HepG2 (cell line): ENCODE data around the gene NDUFAF8. TPM values are rescaled to one million over a fixed set of nuclear protein-coding genes. Genes with fewer than 3 reads are reported as not detected.

Source experiments
- ADNP ChIP-seq: sonication (generic); formaldehyde crosslinking; IDR thresholded peaks from 2 replicates; pipeline ENCODE4 v1.4.0; 2020; ENCODE audit warnings: missing genetic modification reagents
- ARID4A ChIP-seq: sonication (generic); formaldehyde crosslinking; IDR thresholded peaks from 2 replicates; pipeline ENCODE4 v1.5.0; 2020; ENCODE audit warnings: mild to moderate bottlenecking, missing genetic modification reagents, borderline replicate concordance
- CENPT ChIP-seq: sonication (generic); formaldehyde crosslinking; IDR thresholded peaks from 2 replicates; pipeline ENCODE4 v1.8.0; 2022; ENCODE audit warnings: low read depth, mild to moderate bottlenecking, moderate library complexity, missing genetic modification reagents
- HHEX ChIP-seq: IDR thresholded peaks from 2 replicates; pipeline ENCODE4 v1.6.1; 2016; ENCODE audit warnings: control low read depth
- KAT7 ChIP-seq: IDR thresholded peaks from 2 replicates; pipeline ENCODE4 v1.6.1; 2018; ENCODE audit warnings: borderline replicate concordance, missing compliant biosample characterization
- NRL ChIP-seq: sonication (generic); formaldehyde crosslinking; IDR thresholded peaks from 2 replicates; pipeline ENCODE4 v1.5.0; 2020; ENCODE audit warnings: missing genetic modification reagents, mild to moderate bottlenecking, moderate library complexity, borderline replicate concordance
- PHB2 ChIP-seq: fragments of 450-650 bp; IDR thresholded peaks from 2 replicates; pipeline ENCODE4 v1.6.1; 2018; ENCODE audit not compliant: partially characterized antibody
- RFXANK ChIP-seq: IDR thresholded peaks from 2 replicates; pipeline ENCODE4 v1.6.1; 2016
- TAF1 ChIP-seq: sonication (generic); formaldehyde crosslinking; IDR thresholded peaks from 2 replicates; pipeline ENCODE4 v1.4.0; 2020; ENCODE audit warnings: missing genetic modification reagents
- TRIM24 ChIP-seq: sonication (generic); formaldehyde crosslinking; IDR thresholded peaks from 2 replicates; pipeline ENCODE4 v1.8.0; 2022; ENCODE audit warnings: mild to moderate bottlenecking, missing genetic modification reagents
- U2AF1 ChIP-seq: fragments of 200-400 bp; formaldehyde crosslinking; optimal IDR thresholded peaks from 2 replicates; pipeline ENCODE3; 2017; ENCODE audit warnings: mild to moderate bottlenecking, low read depth, low read length
- ZMAT3 ChIP-seq: sonication (generic); formaldehyde crosslinking; conservative IDR thresholded peaks from 2 replicates; pipeline ENCODE4 v1.7.0; 2021; ENCODE audit warnings: missing genetic modification reagents
- ZNF124 ChIP-seq: sonication (generic); formaldehyde crosslinking; IDR thresholded peaks from 2 replicates; pipeline ENCODE4 v1.4.0; 2020; ENCODE audit warnings: missing genetic modification reagents
- ZNF431 ChIP-seq: sonication (generic); formaldehyde crosslinking; IDR thresholded peaks from 2 replicates; pipeline ENCODE4 v1.9.0; 2022; ENCODE audit warnings: missing genetic modification reagents, low read depth, mild to moderate bottlenecking, borderline replicate concordance
- ZNF44 ChIP-seq: sonication (generic); formaldehyde crosslinking; IDR thresholded peaks from 2 replicates; pipeline ENCODE4 v1.5.1; 2020; ENCODE audit warnings: mild to moderate bottlenecking, missing genetic modification reagents
- ZNF496 ChIP-seq: sonication (generic); formaldehyde crosslinking; IDR thresholded peaks from 2 replicates; pipeline ENCODE4 v1.8.1; 2023; ENCODE audit warnings: mild to moderate bottlenecking, moderate library complexity, missing genetic modification reagents; ENCODE audit not compliant: insufficient replicate concordance
- ZNF7 ChIP-seq: IDR thresholded peaks from 2 replicates; pipeline ENCODE4 v1.6.1; 2016; ENCODE audit warnings: missing biosample characterization, missing genetic modification reagents
- ZNF761 ChIP-seq: sonication (generic); formaldehyde crosslinking; conservative IDR thresholded peaks from 2 replicates; pipeline ENCODE4 v1.4.0; 2020; ENCODE audit warnings: mild to moderate bottlenecking, missing genetic modification reagents
- ZNF780A ChIP-seq: sonication (generic); formaldehyde crosslinking; IDR thresholded peaks from 2 replicates; pipeline ENCODE4 v1.8.0; 2022; ENCODE audit warnings: mild to moderate bottlenecking, missing genetic modification reagents, moderate library complexity
- ZNF841 ChIP-seq: sonication (generic); formaldehyde crosslinking; IDR thresholded peaks from 2 replicates; pipeline ENCODE4 v1.8.1; 2023; ENCODE audit warnings: missing genetic modification reagents, borderline replicate concordance
- ZSCAN12 ChIP-seq: sonication (generic); formaldehyde crosslinking; IDR thresholded peaks from 2 replicates; pipeline ENCODE4 v1.9.0; 2021; ENCODE audit warnings: mild to moderate bottlenecking, missing genetic modification reagents
- polyA plus RNA-seq, 8 experiments: library from polyadenylated mRNA; depleted of rRNA in 3 of 8; stranded (reverse) in 7 of 8; unstranded in 1 of 8; fragments of >200 nt; fragmentation: Illumina TruSeq in 4 of 8; extraction: Trizol in 4 of 8; gene quantifications; 2 replicates each; pipeline versions ENCODE4 v1.2.1 to v1.2.3, GENCODE V29; 2011 to 2016; ENCODE audit warnings: low read depth in 4 of 8, missing spikeins in 1 of 8, mixed read lengths in 1 of 8; ENCODE audit not compliant: insufficient read depth in 1 of 8
- total RNA-seq, 5 experiments: library from RNA; depleted of rRNA; stranded (reverse); fragments of >200 nt; fragmentation: Illumina TruSeq; extraction: Trizol; gene quantifications; 2 replicates each; pipeline ENCODE4 v1.2.3, GENCODE V29; 2016; ENCODE audit warnings: low read depth in 1 of 5
- TF ChIP-seq, protein P1 (sequence below): sonication (generic); formaldehyde crosslinking; IDR thresholded peaks from 2 replicates; pipeline ENCODE4 v1.8.0; 2022; ENCODE audit warnings: missing genetic modification reagents, mild to moderate bottlenecking, inconsistent platforms, borderline replicate concordance
- TF ChIP-seq, protein P2 (sequence below), 2 experiments: sonication (generic) in 1 of 2; formaldehyde crosslinking in 1 of 2; IDR thresholded peaks; 2 replicates each; pipeline versions ENCODE4 v1.4.0 to v1.6.1; 2018 to 2020; ENCODE audit warnings: missing genetic modification reagents in 2 of 2, borderline replicate concordance in 1 of 2, low read depth in 1 of 2, mild to moderate bottlenecking in 1 of 2, missing biosample characterization in 1 of 2

The NDUFAF8 gene
- total and polyA plus RNA-seq, 2 of the 13 experiments (the other 11 are each of a cell fraction or from before 2014, with no cell fraction given) = 75.6 to 233 TPM

DNA sequence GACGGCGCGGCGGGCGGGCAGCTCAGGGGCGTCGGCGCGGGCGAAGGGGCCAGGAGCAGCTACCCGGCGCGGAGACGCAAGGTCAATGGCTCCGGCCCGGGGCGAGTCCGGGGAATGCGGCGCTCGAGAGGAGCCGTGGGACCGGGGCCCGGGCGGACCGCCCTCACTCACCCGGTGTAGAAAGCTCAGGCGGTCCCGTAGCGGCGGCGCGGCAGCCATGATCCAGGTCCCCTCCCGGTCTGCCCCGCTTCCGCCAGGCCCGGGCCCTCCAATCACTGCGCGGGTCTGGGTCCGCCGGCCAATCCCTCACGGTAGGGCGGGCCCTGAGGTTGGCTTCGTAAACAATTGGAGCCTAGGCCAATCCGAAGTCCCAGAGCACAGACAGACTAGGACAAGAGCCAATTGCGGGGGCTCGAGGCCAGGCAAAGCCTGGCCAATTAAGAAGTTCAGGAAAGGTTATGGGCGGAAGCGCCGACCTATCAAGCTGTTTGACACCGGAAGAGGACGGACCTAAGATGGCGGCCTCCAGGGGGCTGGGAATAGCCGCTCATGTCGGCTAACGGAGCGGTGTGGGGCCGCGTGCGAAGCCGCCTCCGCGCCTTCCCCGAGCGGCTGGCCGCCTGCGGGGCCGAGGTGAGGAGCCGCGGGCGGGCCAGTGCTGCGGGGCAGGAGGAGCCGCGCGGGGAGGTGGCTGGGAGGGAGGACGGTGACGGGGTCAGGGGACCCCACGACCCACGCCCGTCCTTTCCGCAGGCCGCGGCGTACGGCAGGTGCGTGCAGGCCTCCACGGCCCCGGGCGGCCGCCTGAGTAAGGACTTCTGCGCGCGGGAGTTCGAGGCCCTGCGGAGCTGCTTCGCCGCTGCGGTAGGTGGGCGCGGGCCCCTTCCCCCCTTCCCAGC, at the start of gene NDUFAF8, which contains the start of gene TEPSIN (continued):
- TF ChIP-seq, protein P1, sequence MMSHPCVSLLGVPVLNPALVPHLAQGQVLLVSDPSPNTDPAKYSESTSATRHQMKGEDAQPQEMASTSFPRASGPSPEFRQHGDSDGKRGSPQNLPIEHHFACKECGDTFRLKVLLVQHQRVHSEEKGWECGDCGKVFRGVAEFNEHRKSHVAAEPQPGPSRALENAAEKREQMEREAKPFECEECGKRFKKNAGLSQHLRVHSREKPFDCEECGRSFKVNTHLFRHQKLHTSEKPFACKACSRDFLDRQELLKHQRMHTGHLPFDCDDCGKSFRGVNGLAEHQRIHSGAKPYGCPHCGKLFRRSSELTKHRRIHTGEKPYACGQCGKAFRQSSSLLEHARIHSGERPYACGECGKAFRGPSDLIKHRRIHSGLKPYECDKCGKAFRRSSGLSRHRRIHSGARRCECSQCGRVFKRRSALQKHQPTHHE = peak; percentile 87
- TF ChIP-seq ZNF7 (CRISPR knock-in tag) (no peak), RFXANK (CRISPR knock-in tag) (no peak; the same call in 1 of the 2 replicates), CENPT (CRISPR knock-in tag) (peak; percentile 90), TRIM24 (CRISPR knock-in tag) (no peak), ZNF761 (CRISPR knock-in tag) (0 out of 2 replicates have a peak, but pooled peaks have one; percentile 12), NRL (CRISPR knock-in tag) (no peak; the same call in 1 of the 2 replicates), PHB2 (no peak), ZNF431 (CRISPR knock-in tag) (0 out of 2 replicates have a peak, but pooled peaks have one; percentile 37), ZNF44 (no peak), HHEX (peak; percentile 56; the same call in 1 of the 2 replicates), ZNF124 (CRISPR knock-in tag) (no peak), KAT7 (CRISPR knock-in tag) (peak; percentile 41; the same call in 1 of the 2 replicates), ZNF841 (CRISPR knock-in tag) (no peak), U2AF1 (no peak), ZMAT3 (CRISPR knock-in tag) (no peak; the same call in 1 of the 2 replicates), ADNP (CRISPR knock-in tag) (no peak), ZSCAN12 (CRISPR knock-in tag) (no peak; the same call in 1 of the 2 replicates), ZNF496 (CRISPR knock-in tag) (no peak), TAF1 (CRISPR knock-in tag) (peak; percentile 70), ARID4A (CRISPR knock-in tag) (peak; percentile 98), ZNF780A (CRISPR knock-in tag) (no peak)
- TF ChIP-seq, protein P2, sequence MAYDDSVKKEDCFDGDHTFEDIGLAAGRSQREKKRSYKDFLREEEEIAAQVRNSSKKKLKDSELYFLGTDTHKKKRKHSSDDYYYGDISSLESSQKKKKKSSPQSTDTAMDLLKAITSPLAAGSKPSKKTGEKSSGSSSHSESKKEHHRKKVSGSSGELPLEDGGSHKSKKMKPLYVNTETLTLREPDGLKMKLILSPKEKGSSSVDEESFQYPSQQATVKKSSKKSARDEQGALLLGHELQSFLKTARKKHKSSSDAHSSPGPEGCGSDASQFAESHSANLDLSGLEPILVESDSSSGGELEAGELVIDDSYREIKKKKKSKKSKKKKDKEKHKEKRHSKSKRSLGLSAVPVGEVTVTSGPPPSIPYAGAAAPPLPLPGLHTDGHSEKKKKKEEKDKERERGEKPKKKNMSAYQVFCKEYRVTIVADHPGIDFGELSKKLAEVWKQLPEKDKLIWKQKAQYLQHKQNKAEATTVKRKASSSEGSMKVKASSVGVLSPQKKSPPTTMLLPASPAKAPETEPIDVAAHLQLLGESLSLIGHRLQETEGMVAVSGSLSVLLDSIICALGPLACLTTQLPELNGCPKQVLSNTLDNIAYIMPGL (CRISPR knock-in tag; IDR thresholded peaks at IDR 0.05; ENCODE audit: borderline replicate concordance in 1 of 2, low read depth in 1 of 2) = peak; percentile 15 to 81; a peak in 2 of 4 replicates
